Measurements from ENCODE around the gene DACH1.

The DACH1 gene

GRCh38 chr13:71771144-71771543 is 95.9 kb downstream of the DACH1 start:
- no peak for DNase-seq

GRCh38 chr13:71770710-71771109 is 96.3 kb downstream of the DACH1 start:
- no peak for DNase-seq

- DNase-seq = no peak
Measured at GRCh38 chr13:71768881-71769280, 98.1 kb downstream of the DACH1 start.

GRCh38 chr13:71759651-71760511 is 107.1 kb downstream of the DACH1 start:
- no peak for DNase-seq

- no peak for DNase-seq
Measured at GRCh38 chr13:71758828-71759227, 108.2 kb downstream of the DACH1 start.

- no peak for DNase-seq
Measured at GRCh38 chr13:71754407-71754974, 112.5 kb downstream of the DACH1 start.

GRCh38 chr13:71752775-71753513 is 114.1 kb downstream of the DACH1 start:
- DNase-seq = no peak

- no peak for DNase-seq
Measured at GRCh38 chr13:71751073-71751472, 115.9 kb downstream of the DACH1 start.

GRCh38 chr13:71730267-71730666 is 136.7 kb downstream of the DACH1 start:
- no peak for DNase-seq

GRCh38 chr13:71729441-71729840 is 137.6 kb downstream of the DACH1 start:
- no peak for DNase-seq

GRCh38 chr13:71727662-71728061 is 139.3 kb downstream of the DACH1 start:
- no peak for DNase-seq

- no peak for DNase-seq
Measured at GRCh38 chr13:71727042-71727441, 140.0 kb downstream of the DACH1 start.

- no peak for DNase-seq
Measured at GRCh38 chr13:71722206-71722605, 144.8 kb downstream of the DACH1 start.

- DNase-seq = no peak
Measured at GRCh38 chr13:71721104-71721503, 145.9 kb downstream of the DACH1 start.

- no peak for DNase-seq
Measured at GRCh38 chr13:71718931-71719330, 148.1 kb downstream of the DACH1 start.

GRCh38 chr13:71714802-71715375 is 152.1 kb downstream of the DACH1 start:
- no peak for DNase-seq

- no peak for DNase-seq
Measured at GRCh38 chr13:71712988-71713653, 153.9 kb downstream of the DACH1 start.

GRCh38 chr13:71704656-71705055 is 162.3 kb downstream of the DACH1 start:
- no peak for DNase-seq

GRCh38 chr13:71703138-71703537 is 163.9 kb downstream of the DACH1 start:
- DNase-seq = no peak

- DNase-seq = no peak
Measured at GRCh38 chr13:71702253-71702652, 164.8 kb downstream of the DACH1 start.

GRCh38 chr13:71701741-71702140 is 165.3 kb downstream of the DACH1 start:
- no peak for DNase-seq

GRCh38 chr13:71699342-71699741 is 167.7 kb downstream of the DACH1 start:
- no peak for DNase-seq

- no peak for DNase-seq
Measured at GRCh38 chr13:71695662-71696061, 171.3 kb downstream of the DACH1 start.
